GM19035 (cell line): ENCODE measurements around the gene PEX11B.
"Not testable (repeated sequence)": the region's sequence is repeated elsewhere in the genome, so short reads cannot be mapped to it uniquely, and the experiment has no call there.

Experiments
- ATAC-seq: cut with Tn5 transposase; IDR thresholded peaks from one replicate; pipeline ENCODE4 v1.9.1; 2021; ENCODE audit not compliant: unreplicated experiment

The PEX11B gene

GRCh38 chr1:145952903-145953302, 34.4 kb upstream of the PEX11B start:
- ATAC-seq, result no peak

GRCh38 chr1:145951526-145951925, 33.0 kb upstream of the PEX11B start:
- ATAC-seq, result no peak

- no peak for ATAC-seq
These were observed 30.7 kb upstream of the PEX11B start for GRCh38 chr1:145949219-145949618.

GRCh38 chr1:145947551-145947950, 29.0 kb upstream of the PEX11B start:
- ATAC-seq, result no peak

GRCh38 chr1:145946477-145946986, 28.0 kb upstream of the PEX11B start:
- no peak for ATAC-seq

- no peak for ATAC-seq
These were observed 26.0 kb upstream of the PEX11B start for GRCh38 chr1:145944532-145944931.

GRCh38 chr1:145942871-145943270, 24.4 kb upstream of the PEX11B start:
- no peak for ATAC-seq

GRCh38 chr1:145942405-145942804, 23.9 kb upstream of the PEX11B start:
- no peak for ATAC-seq

GRCh38 chr1:145937436-145937835, 18.9 kb upstream of the PEX11B start:
- no peak for ATAC-seq

GRCh38 chr1:145936247-145936646, 17.7 kb upstream of the PEX11B start:
- no peak for ATAC-seq

- ATAC-seq, result no peak
These were observed 17.2 kb upstream of the PEX11B start for GRCh38 chr1:145935708-145936107.

- ATAC-seq, result not testable (repeated sequence)
These were observed 14.0 kb upstream of the PEX11B start for GRCh38 chr1:145932522-145933009.

- ATAC-seq, result no peak
These were observed 9.6 kb upstream of the PEX11B start for GRCh38 chr1:145927916-145928643.

- peak; percentile 86 for ATAC-seq
These were observed 8.8 kb upstream of the PEX11B start, which contains the start of gene RBM8A for GRCh38 chr1:145927063-145927886. TSS of gene RBM8A (minus strand) at chr1:145927484. CDS start at chr1:145927426, 58 bp downstream.

GRCh38 chr1:145926686-145927062, 8.2 kb upstream of the PEX11B start:
- peak; percentile 10 for ATAC-seq

GRCh38 chr1:145922266-145922665, 3.7 kb upstream of the PEX11B start:
- ATAC-seq, result no peak

- ATAC-seq, result not testable (repeated sequence)
These were observed 1.8 kb upstream of the PEX11B start for GRCh38 chr1:145920297-145920696.

GRCh38 chr1:145918992-145919939, 749 bp upstream of the PEX11B start:
- ATAC-seq, result peak; percentile 12

GRCh38 chr1:145917595-145917994, 922 bp downstream of the PEX11B start:
- no peak for ATAC-seq

- no peak for ATAC-seq
These were observed 1.8 kb downstream of the PEX11B start for GRCh38 chr1:145916745-145917144.
